Mesenteric fat pad (tissue), 1 donor: ENCODE data around the gene ERGIC3. TPM values are rescaled to one million over a fixed set of nuclear protein-coding genes. Genes with fewer than 3 reads are reported as not detected.

Source experiments
- DNase-seq: peaks from one replicate; pipeline ENCODE4 v3.0.0-alpha.2; 2020; ENCODE audit warnings: low spot score
- total RNA-seq: library from RNA; stranded (reverse); fragmentation: NEBNext Ultra II Directional; extraction: Animal tissue kit (Norgen Biotek cat#: 25700); gene quantifications from one replicate; pipeline ENCODE4 v1.2.1, GENCODE V29; 2021
- donor health status: DM: yes; HTN: yes; CAD: no.

ERGIC3 gene
- total RNA-seq, 1 donor from 2014 or later: 138 TPM

DNA sequence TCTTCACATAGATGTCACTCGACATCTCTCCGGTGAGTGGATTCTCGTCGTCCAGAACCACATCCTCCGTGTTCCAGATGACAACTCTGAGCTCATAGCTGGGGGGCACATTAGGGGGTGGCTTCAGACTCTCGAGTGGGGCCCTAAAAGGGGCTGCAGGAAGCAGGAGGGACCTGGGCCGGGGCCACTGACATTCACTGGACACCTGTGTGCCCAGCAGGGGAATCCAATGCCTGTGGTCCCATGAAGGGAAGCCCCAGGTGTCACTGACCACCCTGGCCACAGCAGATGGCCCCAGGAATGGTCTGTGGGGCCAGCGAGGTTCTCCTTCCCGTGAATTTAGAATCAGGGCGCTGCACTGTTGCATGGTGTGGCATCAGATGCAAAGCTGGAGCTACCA is 18.7 kb downstream of the ERGIC3 start:
- DNase-seq: no peak

- DNase-seq: no peak
Measured at GRCh38 chr20:35561268-35561667, 19.4 kb downstream of the ERGIC3 start.

- no peak for DNase-seq
Measured at GRCh38 chr20:35561671-35562070, 19.8 kb downstream of the ERGIC3 start.

- no peak for DNase-seq
Measured at GRCh38 chr20:35562541-35563110, 20.7 kb downstream of the ERGIC3 start.

DNA sequence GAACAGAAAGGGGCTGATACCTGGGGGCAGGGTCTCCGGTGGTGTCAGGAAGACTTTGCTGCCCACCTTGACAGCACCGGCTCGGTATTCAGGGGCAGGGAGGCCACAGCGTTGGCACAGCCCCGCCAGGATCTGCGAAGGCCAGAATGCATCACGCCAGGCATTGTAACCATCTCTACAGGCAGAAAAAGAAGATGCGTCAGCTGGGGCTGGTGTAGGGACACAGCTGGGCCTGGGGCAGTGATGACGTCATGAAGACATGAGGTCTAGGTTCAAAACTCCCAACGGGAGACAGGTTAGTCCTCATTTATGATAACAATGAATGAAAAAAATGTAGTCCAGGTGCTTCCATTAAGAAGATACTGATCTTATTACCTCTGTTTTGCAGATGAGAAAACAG is 22.0 kb downstream of the ERGIC3 start:
- DNase-seq: no peak

GRCh38 chr20:35564905-35565304 is 23.0 kb downstream of the ERGIC3 start:
- no peak for DNase-seq

DNA sequence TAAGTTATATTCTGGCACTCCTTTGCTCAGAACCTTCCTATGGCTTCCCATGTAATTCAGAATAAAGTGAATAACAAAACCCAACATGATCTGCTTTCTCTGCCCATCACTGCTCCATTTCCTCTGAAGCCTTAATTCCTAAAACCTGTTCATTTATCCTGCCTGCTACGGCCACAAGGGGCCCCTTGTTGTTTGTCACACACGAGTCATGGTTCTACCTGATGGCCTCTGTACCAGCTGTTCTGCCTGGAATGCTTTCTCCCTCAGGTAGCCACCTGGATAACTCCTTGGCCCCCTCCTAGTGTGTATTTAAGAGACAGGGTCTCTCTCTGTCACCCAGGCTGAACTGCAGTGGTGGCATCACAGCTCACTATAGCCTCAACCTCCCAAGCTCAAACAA is 26.8 kb downstream of the ERGIC3 start:
- DNase-seq: no peak

DNA sequence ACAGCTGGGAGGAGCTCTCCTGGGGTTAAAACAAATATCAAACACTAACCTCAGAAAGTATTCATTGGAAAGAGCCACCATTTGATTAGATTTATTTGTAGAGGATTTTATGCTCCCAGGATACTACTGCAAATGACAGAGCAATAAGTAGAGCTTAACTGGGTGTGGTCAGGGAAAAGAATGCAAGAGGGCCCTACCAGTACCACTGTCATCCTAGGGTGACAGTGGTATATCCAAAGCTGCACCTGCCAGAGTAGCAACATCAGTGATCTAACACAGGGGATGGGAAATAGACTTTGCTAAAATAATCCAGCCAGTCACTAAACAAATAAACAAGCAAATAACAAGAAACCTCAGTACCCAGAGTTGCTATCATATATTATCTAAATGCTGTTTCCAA is 29.7 kb downstream of the ERGIC3 start:
- DNase-seq: no peak

DNA sequence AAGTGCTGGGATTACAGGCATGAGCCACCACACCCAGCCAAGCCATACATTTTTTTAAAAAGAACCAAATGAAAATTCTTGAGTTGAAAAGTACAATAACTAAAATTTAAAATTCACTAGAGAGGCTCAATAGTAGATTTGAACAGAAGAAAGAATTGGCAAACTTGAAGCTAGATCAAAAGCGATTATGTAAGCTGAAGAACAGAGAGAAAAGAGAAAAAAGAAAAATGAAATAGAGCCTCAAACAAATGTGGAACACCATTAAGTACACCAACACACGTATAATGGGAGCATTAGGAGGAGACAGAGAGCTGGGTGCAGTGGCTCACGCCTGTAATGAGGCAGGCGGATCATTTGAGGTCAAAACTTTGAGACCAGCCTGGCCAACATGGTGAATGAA is 31.0 kb downstream of the ERGIC3 start:
- DNase-seq: no peak

- no peak for DNase-seq
Measured at GRCh38 chr20:35575958-35576357, 34.1 kb downstream of the ERGIC3 start.

DNA sequence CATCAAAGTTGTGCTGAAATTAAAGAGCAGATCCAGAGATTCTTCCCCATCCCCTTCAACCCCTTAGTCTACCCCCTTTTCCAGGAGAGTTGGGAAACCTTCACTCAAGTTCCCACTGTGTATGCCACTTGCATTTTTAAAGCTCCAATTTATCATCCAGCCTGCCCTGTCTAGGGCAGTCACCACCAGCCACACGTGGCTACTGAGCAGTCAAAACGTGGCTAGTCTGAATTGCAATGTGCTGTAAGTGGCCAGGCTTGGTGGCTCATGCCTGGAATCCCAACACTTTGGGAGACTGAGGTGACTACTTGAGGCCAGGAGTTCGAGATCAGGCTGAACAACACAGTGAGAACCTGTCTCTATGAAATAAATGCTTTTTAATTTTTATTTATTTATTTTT is 34.9 kb downstream of the ERGIC3 start:
- no peak for DNase-seq

- DNase-seq: no peak
Measured at GRCh38 chr20:35578469-35578868, 36.6 kb downstream of the ERGIC3 start.

DNA sequence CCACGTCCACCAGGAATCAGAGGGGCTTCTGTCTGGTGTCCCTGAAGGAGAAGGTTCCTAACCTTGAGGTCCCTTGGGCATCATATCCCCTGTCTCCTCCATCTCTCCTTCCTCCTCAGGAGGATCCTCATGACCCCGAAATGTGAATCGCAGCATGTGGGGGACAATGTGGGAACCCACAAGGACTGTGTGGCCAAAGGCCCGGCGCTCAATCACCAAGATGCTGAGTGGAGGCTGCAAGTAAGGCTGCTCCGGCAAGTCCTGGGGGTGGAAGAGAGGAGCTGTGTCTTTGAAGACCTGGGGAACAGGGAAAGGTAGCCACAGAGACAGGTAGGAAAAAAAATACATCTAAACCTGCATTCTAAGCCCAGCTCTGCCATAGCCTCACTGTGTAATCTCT is 37.3 kb downstream of the ERGIC3 start:
- no peak for DNase-seq

DNA sequence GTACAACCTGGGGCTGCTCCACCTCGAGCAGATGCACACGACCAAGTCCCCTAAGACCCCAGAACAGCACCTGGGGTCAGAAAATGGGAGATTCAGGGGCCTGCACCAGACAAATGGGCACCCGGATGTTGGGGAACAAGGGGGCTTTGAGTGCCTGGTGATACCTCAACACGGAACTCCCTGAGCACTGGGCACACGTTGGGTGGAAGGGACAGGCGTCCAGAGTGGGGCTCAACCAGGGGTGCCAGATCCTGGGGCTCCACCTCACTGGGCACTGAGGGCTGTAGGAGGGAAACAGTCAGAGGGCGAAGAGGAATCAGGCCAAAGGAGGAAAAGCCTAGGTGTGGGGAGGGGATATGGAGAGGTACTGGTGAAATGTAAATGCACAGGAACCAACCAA is 40.3 kb downstream of the ERGIC3 start:
- no peak for DNase-seq

GRCh38 chr20:35582741-35583404 is 41.0 kb downstream of the ERGIC3 start:
- no peak for DNase-seq

DNA sequence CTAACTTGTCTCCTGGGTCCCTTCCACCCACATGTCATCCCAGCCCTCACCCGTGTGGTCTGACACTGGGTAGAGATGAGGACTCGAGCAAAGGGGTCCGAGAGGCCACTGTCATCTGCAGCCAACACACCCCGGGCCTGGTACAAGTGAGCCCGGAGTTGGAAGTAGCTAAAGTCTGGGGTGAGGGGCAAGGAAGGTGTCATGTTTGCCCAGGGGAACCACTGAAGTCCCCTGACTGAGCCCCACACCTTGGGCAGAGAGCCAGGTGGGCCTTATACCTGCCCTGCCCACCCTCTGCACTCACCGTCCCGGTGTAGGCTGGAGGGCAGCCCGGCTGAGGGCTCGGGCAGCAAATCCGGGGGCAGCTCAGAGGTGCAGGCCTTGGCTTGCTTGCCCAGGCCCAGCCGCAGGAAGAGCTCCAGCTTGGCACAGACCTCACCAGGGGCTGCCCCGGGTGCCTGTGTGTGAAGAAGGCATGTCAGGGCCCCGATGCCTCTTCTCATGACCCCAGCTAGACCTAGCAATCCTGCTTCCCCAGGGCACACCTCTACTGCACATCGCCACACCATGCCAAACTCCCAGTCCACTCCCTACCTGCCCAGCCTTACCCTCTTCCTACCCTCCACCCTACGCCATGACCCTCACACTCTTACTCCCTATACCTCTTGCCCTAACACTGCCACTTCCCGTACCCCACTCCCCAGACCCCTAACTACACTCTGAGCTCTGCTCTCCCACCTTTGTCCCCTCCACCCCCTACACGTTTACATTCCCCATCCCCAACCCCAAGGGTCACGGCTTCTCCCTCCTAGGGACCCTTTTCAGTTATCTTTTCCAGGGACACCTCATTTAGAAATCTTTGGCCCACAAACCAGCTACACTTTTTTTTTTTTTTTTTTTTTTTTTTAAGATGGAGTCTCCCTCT is 42.0 kb downstream of the ERGIC3 start:
- no peak for DNase-seq

- no peak for DNase-seq
Measured at GRCh38 chr20:35586751-35587425, 45.0 kb downstream of the ERGIC3 start.

DNA sequence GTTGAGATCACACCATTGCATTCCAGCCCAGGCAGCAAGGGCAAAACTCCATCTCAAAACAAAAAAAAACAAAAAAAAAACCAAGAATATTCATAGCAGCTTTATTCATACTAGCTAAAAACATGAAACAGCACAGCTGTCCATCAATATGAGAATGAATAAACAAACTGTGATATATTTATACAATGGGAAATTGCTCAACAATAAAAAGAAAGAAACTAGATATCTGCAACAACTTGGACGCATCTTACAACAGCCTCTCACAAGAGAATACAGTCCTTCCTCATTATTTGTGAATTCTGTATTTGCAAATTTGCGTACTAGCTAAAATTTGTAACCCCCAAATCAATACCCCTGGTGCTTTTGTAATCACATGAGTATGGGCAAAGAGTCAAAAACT is 45.6 kb downstream of the ERGIC3 start:
- no peak for DNase-seq

- DNase-seq: no peak
Measured at GRCh38 chr20:35588397-35588796, 46.5 kb downstream of the ERGIC3 start.

GRCh38 chr20:35592339-35592974 is 50.6 kb downstream of the ERGIC3 start:
- DNase-seq: no peak

DNA sequence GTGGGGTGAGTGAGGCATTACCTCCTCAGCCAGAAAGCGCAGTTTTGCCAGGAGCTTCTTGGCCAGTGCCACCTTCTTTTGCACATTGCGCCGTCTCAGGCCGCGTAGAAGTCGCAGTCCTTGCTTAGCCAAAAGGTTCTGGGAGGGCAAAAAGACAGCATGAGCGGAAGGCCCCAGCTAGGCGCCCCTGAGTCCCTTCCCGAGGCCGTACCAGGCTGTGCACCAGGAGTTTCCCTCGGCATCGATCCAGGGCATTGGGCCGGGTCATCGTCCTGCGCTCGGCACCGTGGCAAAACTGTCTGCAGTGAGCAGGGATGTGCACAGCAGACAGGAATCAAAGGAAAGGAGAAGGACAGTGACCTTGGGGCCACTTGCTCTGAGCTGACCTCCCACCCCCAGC is 53.6 kb downstream of the ERGIC3 start:
- DNase-seq: no peak
